ENCODE results near the gene SPC24. TPM values are rescaled to one million over a fixed set of nuclear protein-coding genes. Genes with fewer than 3 reads are reported as not detected.

Gene SPC24
- total and polyA plus RNA-seq, 9 donors: 0.47 to 2.7 (median 0.99) TPM; not detected in 1

- 6 to 14% (median 14%) methylated on average over 13 of the region's 13 CpGs for WGBS, 3 donors
- intact Hi-C loops (cut with DNase I): loop anchor here in 3 of 4 donors (1.0 to 2.0 kb wide), 2 partner anchors 65 to 66 kb away; no protein-coding TSS in a partner anchor
- H3K27me3 ChIP-seq: no peaks in the 10 kb centered on the region
- H3K27ac ChIP-seq: peak overlapping the region; percentile 85 to 88
- no peaks in the 10 kb centered on the region for H3K9me3 ChIP-seq
- peak; percentile 9 for TF ChIP-seq POLR2A (IDR thresholded peaks at IDR 0.05)
- no peak for TF ChIP-seq EP300 (IDR thresholded peaks at IDR 0.05)
- TF ChIP-seq CTCF (IDR thresholded peaks at IDR 0.05): no peak
- DNase-seq: peak; percentile 80 to 84 (median 81)
- H3K36me3 ChIP-seq: no peaks in the 10 kb centered on the region
- H3K4me1 ChIP-seq (ENCODE audit: insufficient read depth): peaks cover 31% of the 10 kb centered on the region
- no peak overlapping the region for H3K4me3 ChIP-seq
These were observed 16.8 kb downstream of the SPC24 start for GRCh38 chr19:11138601-11139300.

- intact Hi-C loops (cut with DNase I): loop anchor here (1.0 to 2.0 kb wide), 3 partner anchors 66 to 67 kb away; no protein-coding TSS in a partner anchor
- DNase-seq: peak; percentile 89 to 91 (median 90)
These were observed 17.8 kb downstream of the SPC24 start for GRCh38 chr19:11137542-11138384.

GRCh38 chr19:11136400-11137101 is 19.0 kb downstream of the SPC24 start:
- H3K27me3 ChIP-seq: no peaks in the 10 kb centered on the region
- no peak for DNase-seq
- H3K4me3 ChIP-seq: no peak overlapping the region
- peaks cover 17% of the 10 kb centered on the region for H3K4me1 ChIP-seq (ENCODE audit: insufficient read depth)
- H3K27ac ChIP-seq: peak overlapping the region; percentile 74 to 85
- 62 to 75% (median 65%) methylated on average over 14 of the region's 14 CpGs for WGBS, 3 donors
- no peaks in the 10 kb centered on the region for H3K9me3 ChIP-seq
- intact Hi-C loops (cut with DNase I): loop anchor here in 1 of 4 donors (1.0 kb wide), 1 partner anchor 68 kb away; no protein-coding TSS in a partner anchor
- no peak for TF ChIP-seq CTCF (IDR thresholded peaks at IDR 0.05)
- TF ChIP-seq POLR2A (IDR thresholded peaks at IDR 0.05): no peak
- no peak for TF ChIP-seq EP300 (IDR thresholded peaks at IDR 0.05)
- H3K36me3 ChIP-seq: no peaks in the 10 kb centered on the region

More at GRCh38 chr19:11137542-11138384, 17.8 kb downstream of the SPC24 start:
- Histone ChIP-seq H3K27ac (peak overlapping the region; percentile 85 to 88), H3K4me1 (ENCODE audit: insufficient read depth) (peaks cover 23% of the 10 kb centered on the region), H3K4me3 (peak overlapping the region; percentile 32), H3K9me3 (no peaks in the 10 kb centered on the region), H3K27me3 (no peaks in the 10 kb centered on the region), H3K36me3 (no peaks in the 10 kb centered on the region)
- TF ChIP-seq POLR2A (IDR thresholded peaks at IDR 0.05) (no peak), EP300 (IDR thresholded peaks at IDR 0.05) (no peak), CTCF (IDR thresholded peaks at IDR 0.05) (peak; percentile 77 to 97 (median 96))
- 1 to 3% (median 1%) methylated on average over 28 of the region's 28 CpGs for WGBS, 3 donors

- TF ChIP-seq POLR2A (IDR thresholded peaks at IDR 0.05) (no peak), EP300 (IDR thresholded peaks at IDR 0.05) (no peak), CTCF (IDR thresholded peaks at IDR 0.05) (no peak)
- Histone ChIP-seq H3K36me3 (no peaks in the 10 kb centered on the region), H3K27me3 (no peaks in the 10 kb centered on the region), H3K27ac (peak overlapping the region in 1 of 2 donors; percentile 28), H3K4me1 (ENCODE audit: insufficient read depth) (peaks cover 1% of the 10 kb centered on the region), H3K9me3 (no peaks in the 10 kb centered on the region), H3K4me3 (no peak overlapping the region)
- DNase-seq: peak in 1 of 5 donors; percentile 24
- intact Hi-C loops (cut with DNase I): loop anchor here in 3 of 4 donors (2.0 to 5.0 kb wide), 3 partner anchors 94 to 194 kb away; no protein-coding TSS in a partner anchor
- WGBS, 3 donors: 59 to 75% (median 64%) methylated on average over 7 of the region's 7 CpGs
These were observed 24.1 kb downstream of the SPC24 start for GRCh38 chr19:11131471-11131870.
